ENCODE data around the gene CAB39L. TPM values are rescaled to one million over a fixed set of nuclear protein-coding genes. Genes with fewer than 3 reads are reported as not detected.

The CAB39L gene
- total RNA-seq, 3 donors from 2014 or later (not counting 1 experiment from before 2014, with no cell fraction given): 4.4 to 6.5 (median 6.0) TPM

DNA sequence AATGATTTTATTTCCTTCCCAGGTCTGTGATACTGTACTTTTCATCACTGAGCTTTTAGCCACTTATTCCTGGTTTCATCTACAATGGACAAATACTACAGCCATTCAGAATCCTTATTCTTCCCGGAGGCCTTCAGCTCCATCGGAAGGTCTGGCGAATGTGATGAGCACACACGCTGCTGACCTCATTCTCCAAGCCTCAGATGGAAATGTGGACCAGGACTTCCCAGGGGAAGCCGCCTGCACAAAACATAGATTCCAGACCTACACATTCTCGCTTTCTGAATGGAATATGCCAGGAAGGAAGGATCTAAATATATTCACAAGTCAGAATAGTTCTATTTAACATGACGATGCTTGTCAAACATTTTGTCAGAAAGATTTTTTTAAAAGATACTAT is 120.5 kb downstream of the CAB39L start:
- H3K4me3 ChIP-seq (ENCODE audit: low read length): no peak overlapping the region
- no peaks in the 10 kb centered on the region for H3K9me3 ChIP-seq (ENCODE audit: control insufficient read depth, insufficient read depth, low read length)
- Mint-ChIP-seq H3K4me1 (no peaks in the 10 kb centered on the region), H3K36me3 (no peaks in the 10 kb centered on the region), H3K9me3 (no peaks in the 10 kb centered on the region), H3K27ac (no peak overlapping the region), H3K27me3 (ENCODE audit: low read depth in 2 of 2) (no peaks in the 10 kb centered on the region), H3K4me3 (no peak overlapping the region)
- DNase-seq: no peak
- TF ChIP-seq, protein P1, sequence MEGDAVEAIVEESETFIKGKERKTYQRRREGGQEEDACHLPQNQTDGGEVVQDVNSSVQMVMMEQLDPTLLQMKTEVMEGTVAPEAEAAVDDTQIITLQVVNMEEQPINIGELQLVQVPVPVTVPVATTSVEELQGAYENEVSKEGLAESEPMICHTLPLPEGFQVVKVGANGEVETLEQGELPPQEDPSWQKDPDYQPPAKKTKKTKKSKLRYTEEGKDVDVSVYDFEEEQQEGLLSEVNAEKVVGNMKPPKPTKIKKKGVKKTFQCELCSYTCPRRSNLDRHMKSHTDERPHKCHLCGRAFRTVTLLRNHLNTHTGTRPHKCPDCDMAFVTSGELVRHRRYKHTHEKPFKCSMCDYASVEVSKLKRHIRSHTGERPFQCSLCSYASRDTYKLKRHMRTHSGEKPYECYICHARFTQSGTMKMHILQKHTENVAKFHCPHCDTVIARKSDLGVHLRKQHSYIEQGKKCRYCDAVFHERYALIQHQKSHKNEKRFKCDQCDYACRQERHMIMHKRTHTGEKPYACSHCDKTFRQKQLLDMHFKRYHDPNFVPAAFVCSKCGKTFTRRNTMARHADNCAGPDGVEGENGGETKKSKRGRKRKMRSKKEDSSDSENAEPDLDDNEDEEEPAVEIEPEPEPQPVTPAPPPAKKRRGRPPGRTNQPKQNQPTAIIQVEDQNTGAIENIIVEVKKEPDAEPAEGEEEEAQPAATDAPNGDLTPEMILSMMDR (IDR thresholded peaks at IDR 0.05): no peak
- intact Hi-C loops (cut with micrococcal nuclease): no loop called here
- no peak overlapping the region for H3K27ac ChIP-seq (ENCODE audit: low read length)
- WGBS (ENCODE audit: insufficient coverage): 96% methylated on average over 7 of the region's 7 CpGs
- H3K4me1 ChIP-seq (ENCODE audit: control insufficient read depth, insufficient read depth, low read length): no peaks in the 10 kb centered on the region
- no peaks in the 10 kb centered on the region for H3K36me3 ChIP-seq (ENCODE audit: control insufficient read depth, insufficient read depth, low read length)
- H3K27me3 ChIP-seq (ENCODE audit: control insufficient read depth, insufficient read depth, low read length): no peaks in the 10 kb centered on the region
- ATAC-seq: no peak

DNA sequence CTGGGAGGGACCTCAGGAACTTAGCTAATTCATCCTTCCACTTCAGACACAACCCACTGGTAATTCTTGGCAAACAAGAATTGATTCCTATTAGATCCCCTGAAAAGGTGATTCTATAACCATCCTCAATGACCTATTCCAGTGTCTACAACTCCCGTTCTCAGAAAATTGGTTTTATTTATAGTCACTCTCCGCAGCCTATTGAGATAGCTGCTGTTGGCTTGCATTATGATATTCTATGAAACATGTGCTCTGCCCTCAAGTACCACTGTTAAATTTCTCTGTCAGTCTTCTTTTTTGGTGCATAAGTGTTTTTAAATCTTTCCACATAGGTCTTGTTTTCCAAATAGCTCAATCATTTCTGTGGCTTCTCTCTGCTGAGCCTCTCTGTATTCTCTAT is 121.2 kb downstream of the CAB39L start:
- no peak overlapping the region for H3K4me3 ChIP-seq (ENCODE audit: low read length)
- TF ChIP-seq, protein P1 (IDR thresholded peaks at IDR 0.05): no peak
- no peaks in the 10 kb centered on the region for H3K4me1 Mint-ChIP-seq
- H3K9me3 Mint-ChIP-seq: no peaks in the 10 kb centered on the region
- no peaks in the 10 kb centered on the region for H3K27me3 ChIP-seq (ENCODE audit: control insufficient read depth, insufficient read depth, low read length)
- no peaks in the 10 kb centered on the region for H3K4me1 ChIP-seq (ENCODE audit: control insufficient read depth, insufficient read depth, low read length)
- no peak for DNase-seq
- H3K27ac ChIP-seq (ENCODE audit: low read length): no peak overlapping the region
- no peaks in the 10 kb centered on the region for H3K27me3 Mint-ChIP-seq (ENCODE audit: low read depth in 2 of 2)
- intact Hi-C loops (cut with micrococcal nuclease): no loop called here
- ATAC-seq: no peak
- H3K36me3 Mint-ChIP-seq: no peaks in the 10 kb centered on the region
- no peak overlapping the region for H3K27ac Mint-ChIP-seq
- H3K36me3 ChIP-seq (ENCODE audit: control insufficient read depth, insufficient read depth, low read length): no peaks in the 10 kb centered on the region
- no peaks in the 10 kb centered on the region for H3K9me3 ChIP-seq (ENCODE audit: control insufficient read depth, insufficient read depth, low read length)
- no peak overlapping the region for H3K4me3 Mint-ChIP-seq
- 90% methylated on average over 2 of the region's 2 CpGs for WGBS (ENCODE audit: insufficient coverage)

DNA sequence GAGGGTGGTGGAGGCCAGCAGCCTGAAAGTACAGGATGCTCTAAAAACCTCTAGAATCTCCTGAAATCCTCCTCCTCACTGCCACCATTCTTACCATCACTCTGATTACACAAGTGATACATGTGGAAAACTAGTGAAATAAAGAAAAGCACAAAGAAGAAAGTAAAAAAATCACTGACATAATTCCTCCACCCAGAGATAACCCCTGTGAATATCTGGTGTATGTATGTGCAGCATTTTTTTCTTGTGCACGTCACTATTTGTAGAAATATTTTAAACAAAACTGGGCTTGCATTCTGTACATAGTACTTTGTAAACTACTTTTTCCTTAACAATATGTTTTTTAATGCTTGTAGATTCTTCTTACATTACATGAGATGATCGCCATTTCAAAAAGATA is 122.9 kb downstream of the CAB39L start:
- Mint-ChIP-seq H3K36me3 (no peaks in the 10 kb centered on the region), H3K4me1 (no peaks in the 10 kb centered on the region), H3K9me3 (no peaks in the 10 kb centered on the region), H3K4me3 (no peak overlapping the region), H3K27me3 (ENCODE audit: low read depth in 2 of 2) (no peaks in the 10 kb centered on the region), H3K27ac (no peak overlapping the region)
- Histone ChIP-seq H3K36me3 (ENCODE audit: control insufficient read depth, insufficient read depth, low read length) (no peaks in the 10 kb centered on the region), H3K27ac (ENCODE audit: low read length) (no peak overlapping the region), H3K9me3 (ENCODE audit: control insufficient read depth, insufficient read depth, low read length) (no peaks in the 10 kb centered on the region), H3K27me3 (ENCODE audit: control insufficient read depth, insufficient read depth, low read length) (no peaks in the 10 kb centered on the region), H3K4me1 (ENCODE audit: control insufficient read depth, insufficient read depth, low read length) (no peaks in the 10 kb centered on the region), H3K4me3 (ENCODE audit: low read length) (no peak overlapping the region)
- ATAC-seq: no peak
- WGBS (ENCODE audit: insufficient coverage): 100% methylated on average over 1 of the region's 2 CpGs
- TF ChIP-seq, protein P1 (IDR thresholded peaks at IDR 0.05): no peak
- DNase-seq: no peak
- intact Hi-C loops (cut with micrococcal nuclease): no loop called here

DNA sequence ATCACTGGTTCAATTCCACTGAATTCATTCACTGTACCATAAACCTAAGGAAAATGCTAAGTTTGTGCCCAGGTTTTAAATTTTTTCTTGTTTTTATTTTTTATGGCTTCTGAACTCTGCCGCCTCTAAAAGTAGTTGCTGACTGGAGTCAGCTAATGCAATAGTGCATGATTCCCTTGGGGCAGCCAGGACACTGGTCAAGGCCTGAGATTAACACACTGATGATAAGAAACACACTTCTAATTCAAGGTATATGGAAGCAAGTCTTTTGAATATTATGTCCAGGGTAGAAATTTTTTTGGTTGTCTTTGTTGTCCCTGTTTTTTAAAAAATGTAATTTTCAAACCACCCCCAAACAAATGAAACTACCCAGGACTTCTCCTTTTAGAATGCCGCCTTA is 123.9 kb downstream of the CAB39L start:
- H3K9me3 ChIP-seq (ENCODE audit: control insufficient read depth, insufficient read depth, low read length): no peaks in the 10 kb centered on the region
- ATAC-seq (no peak), DNase-seq (no peak)
- Mint-ChIP-seq H3K36me3 (no peaks in the 10 kb centered on the region), H3K4me1 (no peaks in the 10 kb centered on the region), H3K27me3 (ENCODE audit: low read depth in 2 of 2) (no peaks in the 10 kb centered on the region), H3K4me3 (no peak overlapping the region), H3K9me3 (no peaks in the 10 kb centered on the region), H3K27ac (no peak overlapping the region)
- intact Hi-C loops (cut with micrococcal nuclease): no loop called here
- no peak overlapping the region for H3K4me3 ChIP-seq (ENCODE audit: low read length)
- no peaks in the 10 kb centered on the region for H3K36me3 ChIP-seq (ENCODE audit: control insufficient read depth, insufficient read depth, low read length)
- TF ChIP-seq, protein P1 (IDR thresholded peaks at IDR 0.05): no peak
- H3K27ac ChIP-seq (ENCODE audit: low read length): no peak overlapping the region
- no peaks in the 10 kb centered on the region for H3K4me1 ChIP-seq (ENCODE audit: control insufficient read depth, insufficient read depth, low read length)
- WGBS (ENCODE audit: insufficient coverage): 75% methylated on average over 1 of the region's 2 CpGs
- H3K27me3 ChIP-seq (ENCODE audit: control insufficient read depth, insufficient read depth, low read length): no peaks in the 10 kb centered on the region

Measured in natural killer cell (primary cell).